Activated CD4-positive, alpha-beta T cell treated with anti-CD3 and anti-CD28 coated beads, Interleukin-2, amount 50 U/mL, for 1 hour (primary cell): ENCODE data around the gene KLHDC10.
"Not testable (repeated sequence)": the region's sequence is repeated elsewhere in the genome, so short reads cannot be mapped to it uniquely, and the experiment has no call there.

Experiments
- DNase-seq: peaks from one replicate; pipeline ENCODE4 v3.0.0-alpha.2; 2020

KLHDC10 gene

DNA sequence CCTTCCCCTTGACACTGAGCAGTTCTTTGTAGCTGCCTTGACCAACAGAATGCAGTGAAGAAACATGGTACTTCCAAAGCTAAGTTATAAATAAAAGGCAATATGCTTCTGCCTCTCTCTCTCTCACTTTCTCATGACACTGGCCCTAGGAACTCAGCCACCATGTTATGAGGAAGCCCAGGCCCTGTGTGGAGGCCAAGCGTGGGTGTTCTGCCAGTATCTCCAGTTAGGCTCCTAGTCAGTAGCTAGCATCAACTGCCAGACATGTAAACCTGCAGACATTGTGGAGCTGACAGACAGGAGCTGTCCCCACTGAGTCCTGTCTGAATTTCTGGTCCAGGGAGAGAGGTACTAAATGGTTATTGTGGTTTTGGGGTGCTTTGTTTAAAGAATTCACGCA is 89.7 kb downstream of the KLHDC10 start:
- no peak for DNase-seq

GRCh38 chr7:130160455-130160854 is 90.1 kb downstream of the KLHDC10 start:
- DNase-seq: no peak

GRCh38 chr7:130162196-130162595 is 91.9 kb downstream of the KLHDC10 start:
- DNase-seq: no peak

DNA sequence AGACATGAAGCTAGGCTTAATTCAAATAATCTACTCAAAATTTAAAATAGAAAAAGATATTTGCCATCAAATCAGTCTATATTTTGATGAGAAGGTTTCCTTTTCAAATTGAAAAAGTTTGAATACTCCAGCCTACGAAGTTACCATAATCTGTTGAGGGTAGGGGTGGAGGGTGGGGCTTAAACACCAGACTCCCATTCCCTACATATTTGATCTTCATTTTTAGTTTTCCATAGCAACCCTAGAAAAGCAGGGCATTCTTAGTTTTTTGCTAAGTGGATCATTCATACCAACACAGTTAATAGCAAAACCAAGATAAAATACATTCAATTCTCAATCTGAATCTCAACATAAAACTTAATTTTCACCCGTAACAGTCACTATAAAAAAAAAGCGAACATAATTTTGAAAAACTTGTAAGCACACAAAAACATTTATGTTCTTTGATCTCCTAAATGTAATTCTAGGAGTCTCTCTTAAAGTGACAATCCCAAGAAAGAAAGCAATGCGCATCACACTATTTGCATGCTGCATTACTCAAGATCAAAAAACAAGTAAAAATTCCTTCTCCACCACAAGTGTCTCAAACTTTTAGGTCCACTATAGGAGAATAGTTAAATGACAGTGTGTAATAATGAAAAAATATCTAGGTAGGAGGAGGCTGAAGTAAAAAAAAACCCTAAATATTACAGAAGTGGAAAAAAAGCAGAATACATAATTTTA is 104.1 kb downstream of the KLHDC10 start:
- DNase-seq: no peak

DNA sequence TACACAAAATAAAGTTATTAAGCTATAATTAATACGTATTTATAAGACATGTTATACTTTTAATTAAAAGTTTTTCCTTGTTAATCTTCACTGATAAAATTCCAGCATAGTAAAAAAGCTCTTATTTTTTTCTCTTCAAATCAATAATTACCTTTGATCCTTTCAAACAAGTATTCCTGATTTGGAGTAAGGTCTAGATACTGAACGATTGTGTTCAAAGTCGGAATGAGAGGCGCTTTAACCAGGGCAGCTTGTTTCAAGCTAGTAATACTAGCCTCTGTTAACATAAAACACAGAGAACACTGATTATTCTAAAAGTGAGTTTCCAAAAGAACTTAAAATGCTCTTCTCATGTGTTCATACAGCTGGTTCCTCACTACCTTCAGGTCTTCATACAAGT is 107.9 kb downstream of the KLHDC10 start:
- DNase-seq: no peak

GRCh38 chr7:130179631-130180030 is 109.3 kb downstream of the KLHDC10 start:
- DNase-seq: no peak

DNA sequence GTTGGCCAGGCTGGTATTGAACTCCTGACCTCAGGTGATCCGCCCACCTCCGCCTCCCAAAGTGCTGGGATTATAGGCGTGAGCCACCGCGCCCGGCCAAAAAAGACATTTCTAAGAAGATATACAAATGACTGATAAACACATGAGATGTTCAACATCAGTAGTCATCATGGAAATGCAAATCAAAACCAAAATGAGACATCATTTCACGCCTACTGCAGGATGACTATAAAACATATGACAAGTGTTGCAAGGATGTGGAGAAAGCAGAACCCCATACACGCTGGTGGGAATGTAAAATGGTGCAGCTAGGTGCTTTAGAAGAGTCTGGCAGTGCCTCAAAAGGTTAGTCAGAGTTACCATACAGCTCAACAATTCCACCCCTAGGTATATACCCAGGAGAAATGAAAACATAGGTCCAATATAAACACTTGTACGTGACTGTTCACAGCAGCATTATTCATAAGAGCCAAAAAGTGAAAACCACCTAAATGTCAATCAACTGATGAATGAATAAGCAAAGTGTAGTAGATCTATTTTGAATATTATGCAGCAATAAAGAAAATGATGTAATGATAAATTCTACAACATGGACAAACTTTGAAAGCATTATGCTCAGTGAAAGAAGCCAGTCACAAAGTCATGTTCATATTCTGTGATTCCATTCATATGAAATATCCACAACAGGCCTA is 110.4 kb downstream of the KLHDC10 start:
- DNase-seq: no peak

DNA sequence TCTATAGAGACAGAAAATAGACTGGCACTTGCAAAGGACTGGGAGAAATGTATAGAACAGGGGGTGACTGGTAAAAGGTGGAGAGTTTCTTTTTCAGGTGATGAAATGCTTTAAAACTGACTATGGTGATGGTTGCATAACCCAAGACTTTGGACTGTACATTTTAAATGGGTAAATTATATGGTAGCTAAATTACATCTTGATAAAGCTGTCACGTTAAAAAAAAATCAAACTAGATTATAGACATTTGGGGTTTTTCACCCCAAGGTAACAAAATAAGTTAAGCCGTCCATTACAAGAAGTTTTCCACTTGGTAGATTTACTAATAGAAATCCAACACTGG is 110.9 kb downstream of the KLHDC10 start:
- no peak for DNase-seq

- DNase-seq: no peak
These were observed 112.7 kb downstream of the KLHDC10 start for GRCh38 chr7:130182990-130183389.

DNA sequence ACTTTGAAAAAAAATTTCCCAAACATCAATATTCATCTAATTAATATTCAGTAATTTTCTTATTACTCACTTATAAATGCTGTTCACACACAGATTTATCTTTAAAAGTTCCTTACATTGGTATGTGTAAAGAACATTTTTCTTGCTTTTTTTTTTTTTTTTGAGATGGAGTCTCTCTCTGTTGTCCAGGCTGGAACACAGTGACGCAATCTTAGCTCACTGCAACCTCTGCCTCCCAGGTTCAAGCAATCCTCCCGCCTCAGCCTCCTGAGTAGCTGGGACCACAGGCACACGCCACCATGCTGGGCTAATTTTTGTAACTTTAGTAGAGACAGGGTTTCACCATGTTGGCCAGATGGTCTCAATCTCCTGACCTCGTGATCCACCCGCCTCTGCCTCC is 114.0 kb downstream of the KLHDC10 start:
- DNase-seq: not testable (repeated sequence)
